KMS-11 (cell line): Measurements from ENCODE around the gene TPBGL.

Experiments
- H2AFZ ChIP-seq: fragments of 200-600 bp; sonication (generic); 2 replicates; pipeline ENCODE4 v1.6.1; 2016; ENCODE audit warnings: antibody characterized with exemption, mixed run types, low read depth
- H3K27ac ChIP-seq: fragments of 200-600 bp; sonication (generic); 2 replicates; pipeline ENCODE4 v1.6.1; 2016; ENCODE audit warnings: mild to moderate bottlenecking, mixed run types
- H3K27me3 ChIP-seq: fragments of 200-600 bp; sonication (generic); 2 replicates; pipeline ENCODE4 v1.6.1; 2017; ENCODE audit warnings: mild to moderate bottlenecking, low read depth, mixed run types, moderate library complexity; ENCODE audit not compliant: insufficient read depth
- H3K36me3 ChIP-seq: fragments of 200-600 bp; sonication (generic); 2 replicates; pipeline ENCODE4 v1.6.1; 2017; ENCODE audit warnings: mild to moderate bottlenecking, mixed run types; ENCODE audit not compliant: insufficient read depth
- H3K4me1 ChIP-seq: fragments of 200-600 bp; sonication (generic); 2 replicates; pipeline ENCODE4 v1.6.1; 2016; ENCODE audit warnings: mild to moderate bottlenecking, low read depth, mixed run types; ENCODE audit not compliant: poor library complexity, severe bottlenecking
- H3K4me2 ChIP-seq: fragments of 200-600 bp; sonication (generic); 2 replicates; pipeline ENCODE4 v1.7.0; 2016; ENCODE audit warnings: mild to moderate bottlenecking, mixed run types
- H3K4me3 ChIP-seq: fragments of 200-600 bp; sonication (generic); IDR thresholded peaks from 2 replicates; pipeline ENCODE4 v1.6.1; 2017; ENCODE audit warnings: low read depth, low read length, mixed read lengths; ENCODE audit not compliant: insufficient read depth
- H3K79me2 ChIP-seq: fragments of 200-600 bp; sonication (generic); 2 replicates; pipeline ENCODE4 v1.6.1; 2016; ENCODE audit warnings: low read depth, mixed run types; ENCODE audit not compliant: insufficient read depth
- H3K9ac ChIP-seq: fragments of 200-600 bp; sonication (generic); 2 replicates; pipeline ENCODE4 v1.6.1; 2016; ENCODE audit warnings: mild to moderate bottlenecking, mixed run types
- H4K20me1 ChIP-seq: fragments of 200-600 bp; sonication (generic); 2 replicates; pipeline ENCODE4 v1.6.1; 2016; ENCODE audit warnings: mild to moderate bottlenecking, mixed run types; ENCODE audit not compliant: insufficient read depth
- TF ChIP-seq, protein P1 (sequence below): fragments of 200-600 bp; sonication (generic); conservative IDR thresholded peaks from 2 replicates; pipeline ENCODE4 v1.6.1; 2017; ENCODE audit warnings: low read depth, mild to moderate bottlenecking, antibody characterized with exemption, low read length, moderate library complexity, mixed read lengths

Gene TPBGL

DNA sequence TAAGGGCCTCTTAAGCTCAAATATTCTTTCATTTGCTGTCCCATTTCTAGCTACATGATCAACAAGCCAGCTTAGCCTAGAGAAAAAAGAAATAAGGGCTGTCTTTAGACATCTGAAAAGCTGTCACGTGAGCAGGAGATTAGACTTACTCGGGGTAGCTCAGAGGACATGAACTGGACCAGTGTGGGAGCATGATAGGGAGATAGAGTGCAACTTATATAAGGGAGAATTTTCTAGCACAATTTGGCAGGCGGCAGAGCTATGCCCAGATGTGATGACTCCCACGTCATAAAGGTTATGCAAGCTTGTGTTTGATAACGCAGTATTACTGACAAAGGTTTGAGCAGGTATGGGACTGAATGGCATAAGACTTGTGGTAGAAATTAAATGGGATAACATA is 28.2 kb upstream of the TPBGL start:
- H3K9ac ChIP-seq: no peak overlapping the region
- H3K79me2 ChIP-seq: no peaks in the 10 kb centered on the region
- TF ChIP-seq, protein P1, sequence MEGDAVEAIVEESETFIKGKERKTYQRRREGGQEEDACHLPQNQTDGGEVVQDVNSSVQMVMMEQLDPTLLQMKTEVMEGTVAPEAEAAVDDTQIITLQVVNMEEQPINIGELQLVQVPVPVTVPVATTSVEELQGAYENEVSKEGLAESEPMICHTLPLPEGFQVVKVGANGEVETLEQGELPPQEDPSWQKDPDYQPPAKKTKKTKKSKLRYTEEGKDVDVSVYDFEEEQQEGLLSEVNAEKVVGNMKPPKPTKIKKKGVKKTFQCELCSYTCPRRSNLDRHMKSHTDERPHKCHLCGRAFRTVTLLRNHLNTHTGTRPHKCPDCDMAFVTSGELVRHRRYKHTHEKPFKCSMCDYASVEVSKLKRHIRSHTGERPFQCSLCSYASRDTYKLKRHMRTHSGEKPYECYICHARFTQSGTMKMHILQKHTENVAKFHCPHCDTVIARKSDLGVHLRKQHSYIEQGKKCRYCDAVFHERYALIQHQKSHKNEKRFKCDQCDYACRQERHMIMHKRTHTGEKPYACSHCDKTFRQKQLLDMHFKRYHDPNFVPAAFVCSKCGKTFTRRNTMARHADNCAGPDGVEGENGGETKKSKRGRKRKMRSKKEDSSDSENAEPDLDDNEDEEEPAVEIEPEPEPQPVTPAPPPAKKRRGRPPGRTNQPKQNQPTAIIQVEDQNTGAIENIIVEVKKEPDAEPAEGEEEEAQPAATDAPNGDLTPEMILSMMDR: no peak
- no peaks in the 10 kb centered on the region for H3K4me1 ChIP-seq
- H4K20me1 ChIP-seq: no peaks in the 10 kb centered on the region
- no peak overlapping the region for H3K4me2 ChIP-seq
- H3K27me3 ChIP-seq: no peaks in the 10 kb centered on the region
- H3K27ac ChIP-seq: no peak overlapping the region
- H2AFZ ChIP-seq: no peak overlapping the region
- no peak overlapping the region for H3K4me3 ChIP-seq
- H3K36me3 ChIP-seq: no peaks in the 10 kb centered on the region

DNA sequence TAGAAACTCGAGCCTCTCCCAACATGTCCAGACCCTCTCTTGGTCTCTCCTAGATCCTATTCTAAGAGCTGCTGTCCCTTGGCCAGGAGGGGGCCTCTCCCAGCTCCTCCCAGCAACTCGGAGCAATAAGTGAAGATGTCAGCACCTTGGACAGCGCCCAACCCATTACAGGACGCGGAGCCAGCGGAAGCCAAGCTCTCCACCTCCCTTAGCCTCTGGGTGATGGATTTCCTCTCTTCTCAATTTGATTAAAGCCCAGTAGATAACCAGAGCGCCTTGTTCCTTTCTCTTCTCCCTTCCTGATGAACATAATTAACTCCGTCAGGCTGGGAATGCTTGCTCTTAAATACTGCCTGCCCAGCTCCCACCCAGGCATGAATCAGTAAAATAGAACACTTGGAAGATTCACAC is 26.2 kb upstream of the TPBGL start:
- no peak overlapping the region for H3K4me2 ChIP-seq
- no peak overlapping the region for H2AFZ ChIP-seq
- no peaks in the 10 kb centered on the region for H3K79me2 ChIP-seq
- no peak overlapping the region for H3K4me3 ChIP-seq
- H3K36me3 ChIP-seq: no peaks in the 10 kb centered on the region
- TF ChIP-seq, protein P1: no peak
- H3K27ac ChIP-seq: no peak overlapping the region
- H3K4me1 ChIP-seq: no peaks in the 10 kb centered on the region
- H4K20me1 ChIP-seq: no peaks in the 10 kb centered on the region
- H3K27me3 ChIP-seq: no peaks in the 10 kb centered on the region
- no peak overlapping the region for H3K9ac ChIP-seq

DNA sequence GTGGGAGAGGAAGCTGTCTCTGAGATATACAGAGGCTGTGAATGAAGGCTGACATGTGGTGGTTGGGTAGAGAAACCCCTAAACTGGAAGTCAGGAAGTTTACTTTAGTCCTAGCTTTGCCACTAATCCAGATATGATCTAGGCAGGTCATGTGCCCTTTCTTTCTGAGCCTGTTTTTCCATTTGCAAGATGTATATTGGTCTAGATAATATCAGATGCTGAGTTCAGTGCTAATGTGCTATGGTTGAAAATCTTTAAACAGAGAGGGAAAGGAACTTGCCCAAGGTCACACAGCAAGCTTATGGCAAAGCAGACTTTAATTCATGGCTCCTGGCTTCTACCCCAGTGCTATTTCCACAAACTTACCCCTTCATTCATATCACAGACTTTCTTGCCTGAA is 25.7 kb upstream of the TPBGL start:
- Histone ChIP-seq H2AFZ (no peak overlapping the region), H3K4me3 (no peak overlapping the region), H3K36me3 (no peaks in the 10 kb centered on the region), H3K27me3 (no peaks in the 10 kb centered on the region), H3K9ac (no peak overlapping the region), H3K79me2 (no peaks in the 10 kb centered on the region), H3K4me2 (no peak overlapping the region), H3K4me1 (no peaks in the 10 kb centered on the region), H3K27ac (no peak overlapping the region), H4K20me1 (no peaks in the 10 kb centered on the region)
- TF ChIP-seq, protein P1: no peak

DNA sequence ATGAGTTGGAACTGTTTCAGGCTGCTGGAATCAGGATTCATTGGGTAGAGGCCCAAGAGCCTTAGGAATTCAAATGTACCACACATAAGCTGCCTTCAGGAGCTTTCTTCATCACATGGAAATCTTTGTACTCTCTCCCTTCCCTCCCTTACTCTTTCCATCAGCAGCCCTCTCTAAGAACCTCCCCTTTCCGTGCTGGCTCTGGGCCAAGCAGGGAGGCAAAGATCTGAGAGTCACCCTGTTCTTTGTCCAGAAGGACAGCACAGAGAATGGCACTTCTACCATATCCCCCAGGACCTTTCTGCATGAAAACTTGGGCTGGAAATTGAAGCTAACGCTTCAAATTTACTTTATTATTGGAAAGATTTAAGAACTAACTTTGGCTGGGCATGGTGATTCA is 20.7 kb upstream of the TPBGL start:
- Histone ChIP-seq H3K27ac (no peak overlapping the region), H3K79me2 (no peaks in the 10 kb centered on the region), H3K4me3 (no peak overlapping the region), H4K20me1 (no peaks in the 10 kb centered on the region), H3K27me3 (no peaks in the 10 kb centered on the region), H3K4me2 (no peak overlapping the region), H2AFZ (no peak overlapping the region), H3K36me3 (no peaks in the 10 kb centered on the region), H3K4me1 (no peaks in the 10 kb centered on the region), H3K9ac (no peak overlapping the region)
- TF ChIP-seq, protein P1: no peak
